WTC11 (cell line): ENCODE results near the gene DAPK1.

Source experiments
- CTCF ChIP-seq: fragments of 200-600 bp; IDR thresholded peaks from 2 replicates; pipeline ENCODE4 v1.8.0; 2022; ENCODE audit warnings: antibody characterized with exemption
- ELF4 ChIP-seq: sonication (generic); formaldehyde crosslinking; IDR thresholded peaks from 2 replicates; pipeline ENCODE4 v1.8.1; 2022; ENCODE audit warnings: low read depth, mild to moderate bottlenecking, moderate library complexity, missing genetic modification reagents
- IRF2 ChIP-seq: sonication (generic); formaldehyde crosslinking; IDR thresholded peaks from 2 replicates; pipeline ENCODE4 v1.8.0; 2022; ENCODE audit warnings: low read depth, missing genetic modification reagents, borderline replicate concordance
- NFE2L1 ChIP-seq: sonication (generic); formaldehyde crosslinking; IDR thresholded peaks from 2 replicates; pipeline ENCODE4 v1.8.1; 2023; ENCODE audit warnings: missing genetic modification reagents
- USF2 ChIP-seq: sonication (generic); formaldehyde crosslinking; IDR thresholded peaks from 2 replicates; pipeline ENCODE4 v1.8.1; 2023; ENCODE audit warnings: mild to moderate bottlenecking, missing genetic modification reagents, moderate library complexity
- ZNF138 ChIP-seq: sonication (generic); formaldehyde crosslinking; conservative IDR thresholded peaks from 2 replicates; pipeline ENCODE4 v1.8.1; 2022; ENCODE audit warnings: mild to moderate bottlenecking, moderate library complexity, missing genetic modification reagents
- TF ChIP-seq, protein P1 (sequence below): sonication (generic); formaldehyde crosslinking; IDR thresholded peaks from 2 replicates; pipeline ENCODE4 v1.8.0; 2022; ENCODE audit warnings: mild to moderate bottlenecking, missing genetic modification reagents
- TF ChIP-seq, protein P2 (sequence below): fragments of 250-450 bp; sonication (Bioruptor Pico); IDR thresholded peaks from 2 replicates; pipeline ENCODE4 v2.1.2; 2022; ENCODE audit warnings: mild to moderate bottlenecking, moderate library complexity

GRCh38 chr9:87653941-87654340 is 156.3 kb downstream of the DAPK1 start:
- TF ChIP-seq ELF4 (CRISPR knock-in tag) = no peak
- TF ChIP-seq NFE2L1 (CRISPR knock-in tag) = no peak
- TF ChIP-seq CTCF = no peak
- TF ChIP-seq, protein P1, sequence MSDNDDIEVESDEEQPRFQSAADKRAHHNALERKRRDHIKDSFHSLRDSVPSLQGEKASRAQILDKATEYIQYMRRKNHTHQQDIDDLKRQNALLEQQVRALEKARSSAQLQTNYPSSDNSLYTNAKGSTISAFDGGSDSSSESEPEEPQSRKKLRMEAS (CRISPR knock-in tag) = no peak
- TF ChIP-seq USF2 (CRISPR knock-in tag) = no peak
- no peak for TF ChIP-seq IRF2 (CRISPR knock-in tag)
- TF ChIP-seq ZNF138 (CRISPR knock-in tag) = no peak
- TF ChIP-seq, protein P2, sequence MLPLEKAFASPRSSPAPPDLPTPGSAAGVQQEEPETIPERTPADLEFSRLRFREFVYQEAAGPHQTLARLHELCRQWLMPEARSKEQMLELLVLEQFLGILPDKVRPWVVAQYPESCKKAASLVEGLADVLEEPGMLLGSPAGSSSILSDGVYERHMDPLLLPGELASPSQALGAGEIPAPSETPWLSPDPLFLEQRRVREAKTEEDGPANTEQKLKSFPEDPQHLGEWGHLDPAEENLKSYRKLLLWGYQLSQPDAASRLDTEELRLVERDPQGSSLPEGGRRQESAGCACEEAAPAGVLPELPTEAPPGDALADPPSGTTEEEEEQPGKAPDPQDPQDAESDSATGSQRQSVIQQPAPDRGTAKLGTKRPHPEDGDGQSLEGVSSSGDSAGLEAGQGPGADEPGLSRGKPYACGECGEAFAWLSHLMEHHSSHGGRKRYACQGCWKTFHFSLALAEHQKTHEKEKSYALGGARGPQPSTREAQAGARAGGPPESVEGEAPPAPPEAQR (CRISPR knock-in tag) = no peak
